Smooth muscle cell (in vitro differentiated cells): Measurements from ENCODE around the gene NAV2. TPM values are rescaled to one million over a fixed set of nuclear protein-coding genes. Genes with fewer than 3 reads are reported as not detected.

Experiments used
- DNase-seq: peaks from one replicate; lab custom pipeline; 2025; ENCODE audit not compliant: unreplicated experiment; lab: John Stamatoyannopoulos, UW
- H2AFZ ChIP-seq: fragments of 200-600 bp; sonication (generic); 2 replicates; pipeline ENCODE4 v1.6.0; 2016; ENCODE audit warnings: antibody characterized with exemption, low read depth, mild to moderate bottlenecking
- H3F3A ChIP-seq: fragments of 200-600 bp; sonication (generic); 2 replicates; pipeline ENCODE4 v1.6.0; 2017; ENCODE audit warnings: antibody characterized with exemption, low read depth
- H3K27ac ChIP-seq: fragments of 200-600 bp; sonication (generic); 2 replicates; pipeline ENCODE4 v1.5.1; 2016; ENCODE audit warnings: low read depth, mild to moderate bottlenecking
- H3K27me3 ChIP-seq: fragments of 200-600 bp; sonication (generic); 2 replicates; pipeline ENCODE4 v1.6.1; 2016; ENCODE audit warnings: low read depth, mild to moderate bottlenecking
- H3K36me3 ChIP-seq: fragments of 200-600 bp; sonication (generic); 2 replicates; pipeline ENCODE4 v1.5.1; 2016; ENCODE audit warnings: low read depth
- H3K4me1 ChIP-seq: fragments of 200-600 bp; sonication (generic); 2 replicates; pipeline ENCODE4 v1.5.1; 2016; ENCODE audit warnings: low read depth
- H3K4me2 ChIP-seq: fragments of 200-600 bp; sonication (generic); 2 replicates; pipeline ENCODE4 v1.6.0; 2016; ENCODE audit warnings: mild to moderate bottlenecking
- H3K4me3 ChIP-seq: fragments of 200-600 bp; sonication (generic); 2 replicates; pipeline ENCODE4 v1.5.1; 2016; ENCODE audit warnings: mild to moderate bottlenecking
- H3K79me2 ChIP-seq: fragments of 200-600 bp; sonication (generic); 2 replicates; pipeline ENCODE4 v1.6.0; 2016; ENCODE audit warnings: low read depth, mild to moderate bottlenecking
- H3K9ac ChIP-seq: fragments of 200-600 bp; sonication (generic); 2 replicates; pipeline ENCODE4 v1.6.0; 2016; ENCODE audit warnings: low read depth
- H3K9me3 ChIP-seq: fragments of 200-600 bp; sonication (generic); replicated peaks from 2 replicates; pipeline ENCODE4 v1.5.1; 2016; ENCODE audit warnings: low read depth
- H4K20me1 ChIP-seq: fragments of 200-600 bp; sonication (generic); 2 replicates; pipeline ENCODE4 v1.6.0; 2016; ENCODE audit warnings: low read depth
- WGBS: methylation state at CpG from one replicate; pipeline ENCODE4 v1.1.7; 2016; ENCODE audit warnings: low lambda C conversion rate; 5-methylcytosine and 5-hydroxymethylcytosine counted together
- polyA plus RNA-seq: library from polyadenylated mRNA; unstranded; fragments of >200 nt; fragmentation: Nextera tagmentation; extraction: Ambion mirVana; gene quantifications from 2 replicates; pipeline ENCODE4 v1.2.1, GENCODE V29; 2016
- total RNA-seq: library from RNA; depleted of rRNA; stranded (reverse); fragments of >200 nt; gene quantifications from 2 replicates; pipeline ENCODE4 v1.2.3, GENCODE V29; 2014
- TF ChIP-seq, protein P1 (sequence below): fragments of 200-600 bp; sonication (generic); IDR thresholded peaks from 2 replicates; pipeline ENCODE4 v1.5.1; 2017; ENCODE audit warnings: borderline replicate concordance, mild to moderate bottlenecking, antibody characterized with exemption; ENCODE audit not compliant: insufficient read depth, poor library complexity, severe bottlenecking

Gene NAV2
- total and polyA plus RNA-seq, 2 experiments from 2014 or later = 14.1 to 67.5 TPM

DNA sequence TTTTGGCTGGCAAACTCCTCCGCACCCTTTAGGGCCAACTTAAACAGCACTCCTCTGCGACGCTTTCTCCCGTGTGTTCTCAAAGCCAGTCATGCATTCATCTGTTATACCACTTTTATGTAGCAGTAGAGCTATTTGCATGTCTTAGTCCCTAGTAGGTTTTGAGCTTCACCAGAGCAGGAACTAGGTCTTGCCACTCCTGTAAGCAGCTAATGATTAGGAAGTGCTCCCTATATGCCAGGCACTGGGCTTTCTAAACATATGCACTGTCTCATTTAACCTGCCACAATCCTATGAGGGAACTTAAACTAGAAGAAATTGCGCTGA is 266.8 kb downstream of the NAV2 start:
- Histone ChIP-seq H3K4me1 (peaks cover 12% of the 10 kb centered on the region), H3K4me2 (peak overlapping the region; percentile 71), H3K79me2 (no peaks in the 10 kb centered on the region), H4K20me1 (no peaks in the 10 kb centered on the region), H3K27me3 (no peaks in the 10 kb centered on the region), H2AFZ (no peak overlapping the region), H3K9me3 (no peaks in the 10 kb centered on the region), H3F3A (peaks cover 40% of the 10 kb centered on the region), H3K36me3 (no peaks in the 10 kb centered on the region), H3K9ac (peak overlapping the region; percentile 69), H3K27ac (peak overlapping the region; percentile 97), H3K4me3 (no peak overlapping the region)
- TF ChIP-seq, protein P1, sequence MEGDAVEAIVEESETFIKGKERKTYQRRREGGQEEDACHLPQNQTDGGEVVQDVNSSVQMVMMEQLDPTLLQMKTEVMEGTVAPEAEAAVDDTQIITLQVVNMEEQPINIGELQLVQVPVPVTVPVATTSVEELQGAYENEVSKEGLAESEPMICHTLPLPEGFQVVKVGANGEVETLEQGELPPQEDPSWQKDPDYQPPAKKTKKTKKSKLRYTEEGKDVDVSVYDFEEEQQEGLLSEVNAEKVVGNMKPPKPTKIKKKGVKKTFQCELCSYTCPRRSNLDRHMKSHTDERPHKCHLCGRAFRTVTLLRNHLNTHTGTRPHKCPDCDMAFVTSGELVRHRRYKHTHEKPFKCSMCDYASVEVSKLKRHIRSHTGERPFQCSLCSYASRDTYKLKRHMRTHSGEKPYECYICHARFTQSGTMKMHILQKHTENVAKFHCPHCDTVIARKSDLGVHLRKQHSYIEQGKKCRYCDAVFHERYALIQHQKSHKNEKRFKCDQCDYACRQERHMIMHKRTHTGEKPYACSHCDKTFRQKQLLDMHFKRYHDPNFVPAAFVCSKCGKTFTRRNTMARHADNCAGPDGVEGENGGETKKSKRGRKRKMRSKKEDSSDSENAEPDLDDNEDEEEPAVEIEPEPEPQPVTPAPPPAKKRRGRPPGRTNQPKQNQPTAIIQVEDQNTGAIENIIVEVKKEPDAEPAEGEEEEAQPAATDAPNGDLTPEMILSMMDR = no peak
- WGBS = 96% methylated on average over 5 of the region's 5 CpGs
- no peak for DNase-seq

DNA sequence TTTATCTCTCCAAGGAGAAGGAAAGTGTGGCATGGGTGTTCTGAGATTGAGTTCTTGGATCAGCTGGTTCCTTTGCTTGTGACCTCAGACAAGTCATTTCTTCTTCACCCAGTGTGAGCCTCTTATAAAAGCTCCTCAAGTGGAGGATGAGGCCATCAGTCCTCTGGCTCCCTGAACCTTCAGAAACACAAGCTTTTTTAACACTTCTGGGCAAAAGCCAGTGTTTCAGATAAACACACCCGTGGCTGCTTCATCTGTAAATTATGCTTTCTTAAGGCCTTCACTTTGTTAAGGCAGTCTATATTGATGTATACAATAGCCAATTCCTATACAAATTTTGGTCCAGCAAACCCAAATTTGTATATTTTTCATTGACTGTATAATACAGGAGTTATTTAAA is 267.8 kb downstream of the NAV2 start:
- 4% methylated on average over 1 of the region's 1 CpG for WGBS
- Histone ChIP-seq H3K79me2 (no peaks in the 10 kb centered on the region), H3K36me3 (no peaks in the 10 kb centered on the region), H3F3A (peaks cover 40% of the 10 kb centered on the region), H3K9me3 (no peaks in the 10 kb centered on the region), H3K4me2 (peak overlapping the region; percentile 75), H3K27me3 (no peaks in the 10 kb centered on the region), H4K20me1 (no peaks in the 10 kb centered on the region), H3K27ac (peak overlapping the region; percentile 97), H3K9ac (peak overlapping the region; percentile 69), H3K4me3 (peak overlapping the region; percentile 26), H2AFZ (no peak overlapping the region), H3K4me1 (peaks cover 21% of the 10 kb centered on the region)
- TF ChIP-seq, protein P1 = no peak
- DNase-seq = no peak

DNA sequence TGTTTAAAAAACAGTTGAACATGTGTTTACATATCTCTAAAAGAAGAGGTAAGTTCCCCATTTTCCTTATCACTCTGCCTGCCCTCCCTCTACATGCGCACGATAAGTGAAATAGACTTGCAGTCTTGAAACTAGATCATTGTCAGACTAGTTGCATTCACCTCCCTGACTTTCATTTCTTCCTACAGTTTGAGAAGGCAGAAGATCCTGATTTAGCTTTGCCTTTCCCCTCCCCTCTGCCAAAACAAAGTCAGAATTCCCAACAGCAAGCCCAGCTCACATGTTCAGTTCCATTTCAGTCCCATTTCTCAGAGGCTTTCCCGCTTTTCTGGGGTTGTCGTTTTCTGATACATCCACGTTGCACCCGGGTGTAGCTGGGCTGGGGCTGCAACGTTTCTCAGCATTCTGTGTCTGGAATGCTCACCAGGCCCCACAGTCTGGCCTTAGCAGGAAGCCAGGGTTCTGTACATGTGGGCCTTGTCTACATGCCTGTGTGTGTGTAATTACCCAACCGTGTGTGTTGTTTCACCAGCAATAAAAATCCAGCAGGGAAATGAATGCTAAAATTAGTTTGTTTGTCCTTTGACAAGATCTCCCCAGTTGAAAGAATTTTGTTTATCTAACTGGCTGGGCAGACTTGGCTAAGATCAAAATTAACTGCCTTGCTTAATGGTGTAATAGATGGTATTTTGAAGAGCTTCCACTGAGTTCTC is 268.5 kb downstream of the NAV2 start:
- no peaks in the 10 kb centered on the region for H3K27me3 ChIP-seq
- H3K9ac ChIP-seq = peak overlapping the region; percentile 69
- H3K4me3 ChIP-seq = peak overlapping the region; percentile 26
- peaks cover 21% of the 10 kb centered on the region for H3K4me1 ChIP-seq
- H3K79me2 ChIP-seq = no peaks in the 10 kb centered on the region
- TF ChIP-seq, protein P1 = no peak
- no peaks in the 10 kb centered on the region for H3K36me3 ChIP-seq
- DNase-seq = no peak
- H4K20me1 ChIP-seq = no peaks in the 10 kb centered on the region
- peak overlapping the region; percentile 65 for H2AFZ ChIP-seq
- H3K27ac ChIP-seq = peak overlapping the region; percentile 97
- H3K4me2 ChIP-seq = peak overlapping the region; percentile 75
- 21% methylated on average over 8 of the region's 8 CpGs for WGBS
- no peaks in the 10 kb centered on the region for H3K9me3 ChIP-seq
- H3F3A ChIP-seq = peaks cover 40% of the 10 kb centered on the region
